H1 (cell line): ENCODE measurements around the gene TP73. TPM values are rescaled to one million over a fixed set of nuclear protein-coding genes. Genes with fewer than 3 reads are reported as not detected.

Experiments used
- CTCF ChIA-PET: fragments of 300-600 bp; sonication (Branson Sonifier 250); formaldehyde crosslinking; loops from one replicate; lab custom pipeline; 2021; ENCODE audit not compliant: partially characterized antibody; lab: Charles Lee
- POLR2A ChIA-PET: fragments of 300-600 bp; sonication (Branson Sonifier 250); formaldehyde crosslinking; loops from one replicate; lab custom pipeline; 2021; ENCODE audit warnings: inconsistent platforms; ENCODE audit not compliant: partially characterized antibody; lab: Charles Lee
- DNase-seq, 2 experiments: peaks; one replicate each; pipeline versions ENCODE4 v3.0.0 to v3.0.0-alpha.2; 2010 to 2022; ENCODE audit warnings: low spot score in 2 of 2, low read depth in 1 of 2, mixed read lengths in 1 of 2
- FAIRE-seq: peaks from 2 replicates; lab custom pipeline; 2011; peaks lifted over from hg19 to GRCh38; lab: Jason Lieb, UNC
- H2AFZ ChIP-seq: 2 replicates; pipeline ENCODE4 v1.8.1; 2012; ENCODE audit warnings: low read length, inconsistent platforms
- H2AK5ac ChIP-seq: 2 replicates; pipeline ENCODE4 v1.6.1; 2013; ENCODE audit warnings: low read depth, low read length
- H2BK120ac ChIP-seq: replicated peaks from 2 replicates; pipeline ENCODE3; 2013; ENCODE audit warnings: low read depth, low read length, inconsistent platforms
- H2BK12ac ChIP-seq: 2 replicates; pipeline ENCODE4 v1.6.1; 2013; ENCODE audit warnings: low read depth, low read length
- H2BK15ac ChIP-seq: 2 replicates; pipeline ENCODE4 v1.6.1; 2013; ENCODE audit warnings: low read length
- H2BK20ac ChIP-seq: 2 replicates; pipeline ENCODE4 v1.6.1; 2013; ENCODE audit warnings: low read length
- H2BK5ac ChIP-seq: 2 replicates; pipeline ENCODE4 v1.6.1; 2013; ENCODE audit warnings: low read depth, low read length
- H3K14ac ChIP-seq: 2 replicates; pipeline ENCODE4 v1.6.1; 2013; ENCODE audit warnings: inconsistent platforms; ENCODE audit not compliant: insufficient read length
- H3K18ac ChIP-seq: 2 replicates; pipeline ENCODE4 v1.6.1; 2013; ENCODE audit warnings: low read length; ENCODE audit errors: extremely low read depth
- H3K23ac ChIP-seq: 2 replicates; pipeline ENCODE4 v1.6.1; 2013; ENCODE audit warnings: inconsistent platforms; ENCODE audit not compliant: insufficient read length
- H3K23me2 ChIP-seq: 2 replicates; pipeline ENCODE4 v1.6.1; 2013; ENCODE audit warnings: low read depth, low read length
- H3K27ac ChIP-seq: 2 replicates; pipeline ENCODE4 v1.6.1; 2011; ENCODE audit warnings: low read depth, low read length, inconsistent platforms
- H3K27me3 ChIP-seq, 4 experiments: replicated peaks in 1 of 4; 1 replicate in 1 of 4; 2 replicates in 3 of 4; pipeline versions ENCODE4 v1.6.1 to v1.8.1; 2011 to 2013; ENCODE audit warnings: low read length in 3 of 4, mild to moderate bottlenecking in 3 of 4, inconsistent platforms in 2 of 4, mixed read lengths in 2 of 4, moderate library complexity in 1 of 4; ENCODE audit not compliant: control insufficient read depth in 3 of 4, insufficient read depth in 3 of 4; ENCODE audit errors: extremely low read depth in 1 of 4
- H3K36me3 ChIP-seq, 4 experiments: 2 replicates each; pipeline versions ENCODE4 v1.6.1 to v1.8.1; 2011 to 2013; ENCODE audit warnings: mild to moderate bottlenecking in 4 of 4, low read length in 3 of 4, moderate library complexity in 2 of 4, control low read depth in 1 of 4, inconsistent platforms in 1 of 4; ENCODE audit not compliant: insufficient read depth in 4 of 4, control insufficient read depth in 2 of 4
- H3K4ac ChIP-seq: replicated peaks from 2 replicates; pipeline ENCODE3; 2013; ENCODE audit warnings: low read length, low read depth, mixed read lengths, inconsistent platforms; ENCODE audit not compliant: insufficient read length
- H3K4me1 ChIP-seq, 4 experiments: replicated peaks in 1 of 4; 1 replicate in 1 of 4; 2 replicates in 3 of 4; pipeline versions ENCODE4 v1.6.1 to v1.8.1; 2011 to 2013; ENCODE audit warnings: low read length in 3 of 4, inconsistent platforms in 2 of 4, mixed read lengths in 1 of 4; ENCODE audit not compliant: insufficient read depth in 4 of 4, control insufficient read depth in 3 of 4
- H3K4me2 ChIP-seq, 2 experiments: 2 replicates each; pipeline versions ENCODE4 v1.6.1 to v1.8.1; 2011 to 2013; ENCODE audit warnings: low read depth in 2 of 2, low read length in 2 of 2, control low read depth in 1 of 2, inconsistent platforms in 1 of 2, mild to moderate bottlenecking in 1 of 2; ENCODE audit not compliant: insufficient read depth in 1 of 2
- H3K4me3 ChIP-seq, 4 experiments: fragments of 200-600, 300-600 bp in 1 of 4; sonication (generic), shearing (Covaris generic), sonication (Bioruptor Twin) in 1 of 4; 2 replicates each; pipeline versions ENCODE4 v1.5.1 to v1.8.1; 2011 to 2016; ENCODE audit warnings: low read length in 4 of 4, low read depth in 3 of 4, control low read depth in 2 of 4, inconsistent platforms in 2 of 4, mild to moderate bottlenecking in 2 of 4, mixed read lengths in 1 of 4, moderate library complexity in 1 of 4; ENCODE audit not compliant: insufficient read depth in 2 of 4; ENCODE audit errors: extremely low read depth in 1 of 4
- H3K56ac ChIP-seq: replicated peaks from 2 replicates; pipeline ENCODE3; 2013; ENCODE audit warnings: low read depth, mild to moderate bottlenecking, mixed read lengths, low read length, inconsistent platforms; ENCODE audit not compliant: insufficient read length
- H3K79me1 ChIP-seq: 2 replicates; pipeline ENCODE4 v1.6.1; 2013; ENCODE audit warnings: low read depth, low read length, control low read depth
- H3K79me2 ChIP-seq, 2 experiments: 2 replicates each; pipeline versions ENCODE4 v1.6.1 to v1.8.1; 2012 to 2013; ENCODE audit warnings: low read length in 2 of 2, mild to moderate bottlenecking in 2 of 2, inconsistent platforms in 1 of 2; ENCODE audit not compliant: insufficient read depth in 2 of 2, control insufficient read depth in 1 of 2
- H3K9ac ChIP-seq, 4 experiments: replicated peaks in 1 of 4; 1 replicate in 1 of 4; 2 replicates in 3 of 4; pipeline versions ENCODE4 v1.6.1 to v1.8.1; 2011 to 2013; ENCODE audit warnings: low read depth in 3 of 4, low read length in 3 of 4, control low read depth in 2 of 4, mild to moderate bottlenecking in 2 of 4, moderate library complexity in 2 of 4, inconsistent platforms in 1 of 4; ENCODE audit errors: extremely low read depth in 1 of 4
- H3K9me3 ChIP-seq, 2 experiments: 2 replicates each; pipeline versions ENCODE4 v1.6.1 to v1.8.1; 2012 to 2013; ENCODE audit warnings: mild to moderate bottlenecking in 2 of 2, moderate library complexity in 2 of 2, control low read depth in 1 of 2, inconsistent platforms in 1 of 2, low read depth in 1 of 2, low read length in 1 of 2, mixed read lengths in 1 of 2; ENCODE audit not compliant: insufficient read depth in 2 of 2
- H4K20me1 ChIP-seq, 2 experiments: replicated peaks in 1 of 2; 2 replicates each; pipeline versions ENCODE3 to v1.8.1; 2011 to 2013; ENCODE audit warnings: inconsistent platforms in 2 of 2, low read length in 2 of 2, mild to moderate bottlenecking in 1 of 2; ENCODE audit not compliant: insufficient read depth in 2 of 2, control insufficient read depth in 1 of 2
- H4K5ac ChIP-seq: 2 replicates; pipeline ENCODE4 v1.6.1; 2013; ENCODE audit warnings: low read length, low read depth, mixed read lengths, inconsistent platforms; ENCODE audit not compliant: insufficient read length
- H4K8ac ChIP-seq: 2 replicates; pipeline ENCODE4 v1.8.0; 2013; ENCODE audit warnings: mild to moderate bottlenecking, moderate library complexity, low read length, inconsistent platforms; ENCODE audit not compliant: insufficient read depth; ENCODE audit errors: extremely low read depth
- H4K91ac ChIP-seq: replicated peaks from 2 replicates; pipeline ENCODE3; 2013; ENCODE audit warnings: low read length, mixed read lengths, inconsistent platforms; ENCODE audit not compliant: insufficient read length
- BCL11A ChIP-seq, 2 experiments: IDR thresholded peaks; one replicate each; pipeline ENCODE4 v1.6.1; 2011; ENCODE audit warnings: low read depth in 2 of 2, low read length in 2 of 2, mild to moderate bottlenecking in 2 of 2
- CBX8 ChIP-seq: fragments of 300-800, 300-1000 bp; sonication (generic); IDR thresholded peaks from 2 replicates; pipeline ENCODE4 v1.7.1; 2016; ENCODE audit warnings: low read depth, low read length, borderline replicate concordance
- CHD2 ChIP-seq: IDR thresholded peaks from 2 replicates; pipeline ENCODE4 v1.6.1; 2012; ENCODE audit warnings: low read length, improper control_type of control experiment
- JUN ChIP-seq: IDR thresholded peaks from 2 replicates; pipeline ENCODE4 v1.6.1; 2011; ENCODE audit warnings: low read depth, mild to moderate bottlenecking, improper control_type of control experiment, low read length
- MAFK ChIP-seq: IDR thresholded peaks from 2 replicates; pipeline ENCODE4 v1.6.1; 2012; ENCODE audit warnings: low read depth, mild to moderate bottlenecking, improper control_type of control experiment, low read length
- WGBS, 2 experiments: shearing (Covaris generic) in 1 of 2; methylation state at CpG; one replicate each; pipeline versions ENCODE4 v1.1.6 to v1.1.7; 2013 to 2015; ENCODE audit warnings: low lambda C conversion rate in 2 of 2, mixed read lengths in 2 of 2, inconsistent platforms in 1 of 2, low coverage in 1 of 2, missing lambda C conversion rate in 1 of 2; ENCODE audit not compliant: insufficient replicate concordance in 2 of 2, insufficient coverage in 1 of 2, insufficient read length in 1 of 2; ENCODE audit errors: extremely low coverage in 1 of 2, missing lambda C conversion rate in 1 of 2; 5-methylcytosine and 5-hydroxymethylcytosine counted together
- polyA plus RNA-seq, 7 experiments: library from polyadenylated mRNA; depleted of rRNA in 3 of 7; stranded (reverse) in 5 of 7; unstranded in 2 of 7; fragments of >200 nt in 5 of 7; fragments of 200-250 nt in 2 of 7; gene quantifications; 1 replicate in 5 of 7; 2 replicates in 1 of 7; 4 replicates in 1 of 7; pipeline versions ENCODE4 v1.2.1 to v1.2.3, GENCODE V29; 2011 to 2013; ENCODE audit warnings: missing spikeins in 2 of 7, mixed read lengths in 2 of 7
- total RNA-seq: library from RNA; stranded (reverse); fragmentation: NEBNext Ultra II Directional; extraction: Animal tissue kit (Norgen Biotek cat#: 25700); gene quantifications from 2 replicates; pipeline ENCODE4 v1.2.1, GENCODE V29; 2021

The TP73 gene
- total and polyA plus RNA-seq, 2 of the 8 experiments (the other 6 are each of a cell fraction or from before 2014, with no cell fraction given), result 2.6 to 3.1 TPM

DNA sequence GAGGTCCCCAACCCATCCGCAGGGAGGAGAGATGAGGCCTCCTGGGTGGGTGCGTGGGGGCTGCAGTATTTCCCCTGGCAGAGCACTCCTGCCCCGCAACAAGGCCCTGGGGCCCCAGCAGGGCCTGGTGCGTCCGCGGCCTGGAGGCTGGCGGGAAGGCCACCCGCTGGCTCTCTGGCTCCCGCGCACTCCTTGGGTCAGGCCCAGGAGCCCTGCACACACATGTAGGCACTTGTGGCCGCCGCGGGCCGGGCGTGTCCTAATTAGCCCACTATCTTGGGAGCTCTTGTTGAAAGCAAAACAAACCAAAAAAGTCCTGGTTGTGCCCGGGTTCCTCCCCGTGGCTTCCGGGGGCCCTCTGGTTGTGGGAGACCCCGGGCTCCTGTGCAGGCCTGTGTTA is 50.2 kb downstream of the TP73 start:
- no peak overlapping the region for H3K4me2 ChIP-seq

More for the DNA sequence above, 50.2 kb downstream of the TP73 start:
- H3K27me3 ChIP-seq, result no peaks in the 10 kb centered on the region; a peak in 1 of 7 replicates
- no peak overlapping the region for H3K4ac ChIP-seq
- H4K91ac ChIP-seq, result no peak overlapping the region
- no peak overlapping the region for H2BK20ac ChIP-seq
- H4K5ac ChIP-seq, result no peak overlapping the region
- H2AFZ ChIP-seq, result no peak overlapping the region
- CTCF ChIA-PET, result interaction anchor here (0.7 to 2.1 kb wide), 7 partner anchors 9 to 37 kb away, joined by 3 to 9 read pairs (median 5); no protein-coding TSS in a partner anchor
- H3K14ac ChIP-seq, result no peak overlapping the region
- H2BK5ac ChIP-seq, result no peak overlapping the region
- H2AK5ac ChIP-seq, result no peak overlapping the region
- no peak for FAIRE-seq
- peaks cover 0 to 10% (median 7%) of the 10 kb centered on the region in 4 experiments; a peak in 6 of 7 replicates for H3K4me1 ChIP-seq
- H3K23ac ChIP-seq, result no peak overlapping the region
- H3K56ac ChIP-seq, result no peak overlapping the region
- H3K9ac ChIP-seq, result no peak overlapping the region
- H3K9me3 ChIP-seq, result no peaks in the 10 kb centered on the region
- H3K23me2 ChIP-seq, result no peaks in the 10 kb centered on the region; the same call in 1 of the 2 replicates
- no peak overlapping the region for H2BK15ac ChIP-seq
- H2BK12ac ChIP-seq, result no peak overlapping the region
- peaks cover 2 to 5% of the 10 kb centered on the region in 2 experiments for H4K20me1 ChIP-seq
- POLR2A ChIA-PET, result interaction anchor here (0.9 kb wide), 1 partner anchor 12 kb away, joined by 3 read pairs; no protein-coding TSS in a partner anchor
- H3K36me3 ChIP-seq, result no peaks in the 10 kb centered on the region
- TF ChIP-seq BCL11A (IDR thresholded peaks at IDR 0.05; ENCODE audit: low read depth in 2 of 2, low read length in 2 of 2) (no peak), CHD2 (no peak), JUN (no peak), MAFK (no peak), CBX8 (no peak)
- TF ChIP-seq, all 59 proteins: peak for 0
- Histone ChIP-seq H3K27ac (no peak overlapping the region), H3K18ac (no peak overlapping the region), H4K8ac (no peak overlapping the region), H3K79me2 (no peaks in the 10 kb centered on the region), H3K4me3 (no peak overlapping the region), H2BK120ac (no peak overlapping the region), H3K79me1 (no peaks in the 10 kb centered on the region)
- 83% methylated on average over 18 of the region's 19 CpGs; no CpG with 5 or more reads in 1 of the 2 experiments for WGBS, 2 experiments
- no peak for DNase-seq
